HepG2 (cell line): Measurements from ENCODE around the gene FTL. TPM values are rescaled to one million over a fixed set of nuclear protein-coding genes. Genes with fewer than 3 reads are reported as not detected.

Source experiments
- HNRNPLL ChIP-seq: fragments of 200-400 bp; formaldehyde crosslinking; IDR thresholded peaks from 2 replicates; pipeline ENCODE4 v1.6.1; 2017; ENCODE audit warnings: mild to moderate bottlenecking, low read depth, low read length; ENCODE audit not compliant: poor library complexity, severe bottlenecking
- NR2F1 ChIP-seq, 2 experiments: fragments of 450-650 bp in 1 of 2; formaldehyde crosslinking in 1 of 2; IDR thresholded peaks; 2 replicates each; pipeline versions ENCODE4 v1.5.0 to v1.6.1; 2016 to 2020; ENCODE audit warnings: mild to moderate bottlenecking in 1 of 2, missing compliant biosample characterization in 1 of 2, missing genetic modification reagents in 1 of 2, moderate library complexity in 1 of 2
- SKI ChIP-seq: fragments of 450-650 bp; IDR thresholded peaks from one replicate; pipeline ENCODE4 v1.6.1; 2018; ENCODE audit warnings: mild to moderate bottlenecking; ENCODE audit not compliant: partially characterized antibody
- SMAD9 ChIP-seq: sonication (generic); formaldehyde crosslinking; IDR thresholded peaks from 2 replicates; pipeline ENCODE4 v1.5.1; 2020; ENCODE audit warnings: mild to moderate bottlenecking, missing genetic modification reagents
- SMARCC2 ChIP-seq: fragments of 450-650 bp; IDR thresholded peaks from 2 replicates; pipeline ENCODE4 v1.6.1; 2017; ENCODE audit warnings: antibody characterized with exemption, mild to moderate bottlenecking
- ZFYVE20 ChIP-seq: sonication (generic); formaldehyde crosslinking; IDR thresholded peaks from 2 replicates; pipeline ENCODE4 v1.8.0; 2023; ENCODE audit warnings: low read depth, mild to moderate bottlenecking, moderate library complexity, missing genetic modification reagents, borderline replicate concordance
- ZNF251 ChIP-seq: sonication (generic); formaldehyde crosslinking; IDR thresholded peaks from 2 replicates; pipeline ENCODE4 v1.9.0; 2021; ENCODE audit warnings: mild to moderate bottlenecking, missing genetic modification reagents
- ZNF644 ChIP-seq: IDR thresholded peaks from 2 replicates; pipeline ENCODE4 v1.6.1; 2016; ENCODE audit warnings: low read depth
- ZNF839 ChIP-seq: sonication (generic); formaldehyde crosslinking; IDR thresholded peaks from 2 replicates; pipeline ENCODE4 v1.4.0; 2020; ENCODE audit warnings: missing genetic modification reagents, mild to moderate bottlenecking, borderline replicate concordance
- ZSCAN30 ChIP-seq: sonication (generic); formaldehyde crosslinking; IDR thresholded peaks from 2 replicates; pipeline ENCODE4 v1.5.0; 2020; ENCODE audit warnings: mild to moderate bottlenecking, missing genetic modification reagents
- polyA plus RNA-seq, 8 experiments: library from polyadenylated mRNA; depleted of rRNA in 3 of 8; stranded (reverse) in 7 of 8; unstranded in 1 of 8; fragments of >200 nt; fragmentation: Illumina TruSeq in 4 of 8; extraction: Trizol in 4 of 8; gene quantifications; 2 replicates each; pipeline versions ENCODE4 v1.2.1 to v1.2.3, GENCODE V29; 2011 to 2016; ENCODE audit warnings: low read depth in 4 of 8, missing spikeins in 1 of 8, mixed read lengths in 1 of 8; ENCODE audit not compliant: insufficient read depth in 1 of 8
- total RNA-seq, 5 experiments: library from RNA; depleted of rRNA; stranded (reverse); fragments of >200 nt; fragmentation: Illumina TruSeq; extraction: Trizol; gene quantifications; 2 replicates each; pipeline ENCODE4 v1.2.3, GENCODE V29; 2016; ENCODE audit warnings: low read depth in 1 of 5
- TF ChIP-seq, protein P1 (sequence below): sonication (generic); formaldehyde crosslinking; IDR thresholded peaks from 2 replicates; pipeline ENCODE4 v1.4.0; 2020; ENCODE audit warnings: missing genetic modification reagents, borderline replicate concordance
- TF ChIP-seq, protein P2 (sequence below): sonication (generic); formaldehyde crosslinking; conservative IDR thresholded peaks from 2 replicates; pipeline ENCODE4 v1.5.0; 2020; ENCODE audit warnings: missing genetic modification reagents
- TF ChIP-seq, protein P3 (sequence below): sonication (generic); formaldehyde crosslinking; IDR thresholded peaks from 2 replicates; pipeline ENCODE4 v1.4.0; 2020; ENCODE audit warnings: missing genetic modification reagents
- TF ChIP-seq, protein P4 (sequence below): sonication (generic); formaldehyde crosslinking; IDR thresholded peaks from 2 replicates; pipeline ENCODE4 v1.4.0; 2020; ENCODE audit warnings: missing genetic modification reagents, borderline replicate concordance

FTL gene
- total and polyA plus RNA-seq, 2 of the 13 experiments (the other 11 are each of a cell fraction or from before 2014, with no cell fraction given): 2,721 to 8,800 TPM

DNA sequence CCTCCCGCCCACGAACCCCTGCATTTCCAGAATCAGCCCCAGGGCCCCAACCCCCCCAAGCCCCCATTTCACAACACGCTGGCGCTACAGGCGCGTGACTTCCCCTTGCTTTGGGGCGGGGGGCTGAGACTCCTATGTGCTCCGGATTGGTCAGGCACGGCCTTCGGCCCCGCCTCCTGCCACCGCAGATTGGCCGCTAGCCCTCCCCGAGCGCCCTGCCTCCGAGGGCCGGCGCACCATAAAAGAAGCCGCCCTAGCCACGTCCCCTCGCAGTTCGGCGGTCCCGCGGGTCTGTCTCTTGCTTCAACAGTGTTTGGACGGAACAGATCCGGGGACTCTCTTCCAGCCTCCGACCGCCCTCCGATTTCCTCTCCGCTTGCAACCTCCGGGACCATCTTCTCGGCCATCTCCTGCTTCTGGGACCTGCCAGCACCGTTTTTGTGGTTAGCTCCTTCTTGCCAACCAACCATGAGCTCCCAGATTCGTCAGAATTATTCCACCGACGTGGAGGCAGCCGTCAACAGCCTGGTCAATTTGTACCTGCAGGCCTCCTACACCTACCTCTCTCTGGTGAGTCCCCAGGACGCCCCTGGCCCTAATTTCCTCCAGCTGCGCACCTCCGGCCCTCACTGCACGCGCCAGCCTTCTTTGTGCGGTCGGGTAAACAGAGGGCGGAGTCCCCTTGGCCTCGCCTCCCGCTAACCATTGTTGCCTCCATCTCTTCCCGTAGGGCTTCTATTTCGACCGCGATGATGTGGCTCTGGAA, at the start of gene FTL (continued):
- TF ChIP-seq SMARCC2 (no peak), HNRNPLL (peak; percentile 63), ZNF251 (CRISPR knock-in tag) (0 out of 2 replicates have a peak, but pooled peaks have one; percentile 41), ZNF839 (CRISPR knock-in tag) (no peak), SMAD9 (no peak), ZSCAN30 (CRISPR knock-in tag) (peak; percentile 66; the same call in 1 of the 2 replicates), SKI (peak; percentile 54), ZFYVE20 (no peak), ZNF644 (CRISPR knock-in tag) (no peak), NR2F1 (CRISPR knock-in tag; IDR thresholded peaks at IDR 0.05) (no peak)
- TF ChIP-seq, protein P1, sequence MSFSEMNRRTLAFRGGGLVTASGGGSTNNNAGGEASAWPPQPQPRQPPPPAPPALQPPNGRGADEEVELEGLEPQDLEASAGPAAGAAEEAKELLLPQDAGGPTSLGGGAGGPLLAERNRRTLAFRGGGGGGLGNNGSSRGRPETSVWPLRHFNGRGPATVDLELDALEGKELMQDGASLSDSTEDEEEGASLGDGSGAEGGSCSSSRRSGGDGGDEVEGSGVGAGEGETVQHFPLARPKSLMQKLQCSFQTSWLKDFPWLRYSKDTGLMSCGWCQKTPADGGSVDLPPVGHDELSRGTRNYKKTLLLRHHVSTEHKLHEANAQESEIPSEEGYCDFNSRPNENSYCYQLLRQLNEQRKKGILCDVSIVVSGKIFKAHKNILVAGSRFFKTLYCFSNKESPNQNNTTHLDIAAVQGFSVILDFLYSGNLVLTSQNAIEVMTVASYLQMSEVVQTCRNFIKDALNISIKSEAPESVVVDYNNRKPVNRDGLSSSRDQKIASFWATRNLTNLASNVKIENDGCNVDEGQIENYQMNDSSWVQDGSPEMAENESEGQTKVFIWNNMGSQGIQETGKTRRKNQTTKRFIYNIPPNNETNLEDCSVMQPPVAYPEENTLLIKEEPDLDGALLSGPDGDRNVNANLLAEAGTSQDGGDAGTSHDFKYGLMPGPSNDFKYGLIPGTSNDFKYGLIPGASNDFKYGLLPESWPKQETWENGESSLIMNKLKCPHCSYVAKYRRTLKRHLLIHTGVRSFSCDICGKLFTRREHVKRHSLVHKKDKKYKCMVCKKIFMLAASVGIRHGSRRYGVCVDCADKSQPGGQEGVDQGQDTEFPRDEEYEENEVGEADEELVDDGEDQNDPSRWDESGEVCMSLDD: peak; percentile 67; the same call in 1 of the 2 replicates
- TF ChIP-seq, protein P2, sequence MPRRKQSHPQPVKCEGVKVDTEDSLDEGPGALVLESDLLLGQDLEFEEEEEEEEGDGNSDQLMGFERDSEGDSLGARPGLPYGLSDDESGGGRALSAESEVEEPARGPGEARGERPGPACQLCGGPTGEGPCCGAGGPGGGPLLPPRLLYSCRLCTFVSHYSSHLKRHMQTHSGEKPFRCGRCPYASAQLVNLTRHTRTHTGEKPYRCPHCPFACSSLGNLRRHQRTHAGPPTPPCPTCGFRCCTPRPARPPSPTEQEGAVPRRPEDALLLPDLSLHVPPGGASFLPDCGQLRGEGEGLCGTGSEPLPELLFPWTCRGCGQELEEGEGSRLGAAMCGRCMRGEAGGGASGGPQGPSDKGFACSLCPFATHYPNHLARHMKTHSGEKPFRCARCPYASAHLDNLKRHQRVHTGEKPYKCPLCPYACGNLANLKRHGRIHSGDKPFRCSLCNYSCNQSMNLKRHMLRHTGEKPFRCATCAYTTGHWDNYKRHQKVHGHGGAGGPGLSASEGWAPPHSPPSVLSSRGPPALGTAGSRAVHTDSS (CRISPR knock-in tag): peak; percentile 98
- TF ChIP-seq, protein P3, sequence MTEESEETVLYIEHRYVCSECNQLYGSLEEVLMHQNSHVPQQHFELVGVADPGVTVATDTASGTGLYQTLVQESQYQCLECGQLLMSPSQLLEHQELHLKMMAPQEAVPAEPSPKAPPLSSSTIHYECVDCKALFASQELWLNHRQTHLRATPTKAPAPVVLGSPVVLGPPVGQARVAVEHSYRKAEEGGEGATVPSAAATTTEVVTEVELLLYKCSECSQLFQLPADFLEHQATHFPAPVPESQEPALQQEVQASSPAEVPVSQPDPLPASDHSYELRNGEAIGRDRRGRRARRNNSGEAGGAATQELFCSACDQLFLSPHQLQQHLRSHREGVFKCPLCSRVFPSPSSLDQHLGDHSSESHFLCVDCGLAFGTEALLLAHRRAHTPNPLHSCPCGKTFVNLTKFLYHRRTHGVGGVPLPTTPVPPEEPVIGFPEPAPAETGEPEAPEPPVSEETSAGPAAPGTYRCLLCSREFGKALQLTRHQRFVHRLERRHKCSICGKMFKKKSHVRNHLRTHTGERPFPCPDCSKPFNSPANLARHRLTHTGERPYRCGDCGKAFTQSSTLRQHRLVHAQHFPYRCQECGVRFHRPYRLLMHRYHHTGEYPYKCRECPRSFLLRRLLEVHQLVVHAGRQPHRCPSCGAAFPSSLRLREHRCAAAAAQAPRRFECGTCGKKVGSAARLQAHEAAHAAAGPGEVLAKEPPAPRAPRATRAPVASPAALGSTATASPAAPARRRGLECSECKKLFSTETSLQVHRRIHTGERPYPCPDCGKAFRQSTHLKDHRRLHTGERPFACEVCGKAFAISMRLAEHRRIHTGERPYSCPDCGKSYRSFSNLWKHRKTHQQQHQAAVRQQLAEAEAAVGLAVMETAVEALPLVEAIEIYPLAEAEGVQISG (CRISPR knock-in tag): peak; percentile 82; the same call in 1 of the 2 replicates
- TF ChIP-seq, protein P4, sequence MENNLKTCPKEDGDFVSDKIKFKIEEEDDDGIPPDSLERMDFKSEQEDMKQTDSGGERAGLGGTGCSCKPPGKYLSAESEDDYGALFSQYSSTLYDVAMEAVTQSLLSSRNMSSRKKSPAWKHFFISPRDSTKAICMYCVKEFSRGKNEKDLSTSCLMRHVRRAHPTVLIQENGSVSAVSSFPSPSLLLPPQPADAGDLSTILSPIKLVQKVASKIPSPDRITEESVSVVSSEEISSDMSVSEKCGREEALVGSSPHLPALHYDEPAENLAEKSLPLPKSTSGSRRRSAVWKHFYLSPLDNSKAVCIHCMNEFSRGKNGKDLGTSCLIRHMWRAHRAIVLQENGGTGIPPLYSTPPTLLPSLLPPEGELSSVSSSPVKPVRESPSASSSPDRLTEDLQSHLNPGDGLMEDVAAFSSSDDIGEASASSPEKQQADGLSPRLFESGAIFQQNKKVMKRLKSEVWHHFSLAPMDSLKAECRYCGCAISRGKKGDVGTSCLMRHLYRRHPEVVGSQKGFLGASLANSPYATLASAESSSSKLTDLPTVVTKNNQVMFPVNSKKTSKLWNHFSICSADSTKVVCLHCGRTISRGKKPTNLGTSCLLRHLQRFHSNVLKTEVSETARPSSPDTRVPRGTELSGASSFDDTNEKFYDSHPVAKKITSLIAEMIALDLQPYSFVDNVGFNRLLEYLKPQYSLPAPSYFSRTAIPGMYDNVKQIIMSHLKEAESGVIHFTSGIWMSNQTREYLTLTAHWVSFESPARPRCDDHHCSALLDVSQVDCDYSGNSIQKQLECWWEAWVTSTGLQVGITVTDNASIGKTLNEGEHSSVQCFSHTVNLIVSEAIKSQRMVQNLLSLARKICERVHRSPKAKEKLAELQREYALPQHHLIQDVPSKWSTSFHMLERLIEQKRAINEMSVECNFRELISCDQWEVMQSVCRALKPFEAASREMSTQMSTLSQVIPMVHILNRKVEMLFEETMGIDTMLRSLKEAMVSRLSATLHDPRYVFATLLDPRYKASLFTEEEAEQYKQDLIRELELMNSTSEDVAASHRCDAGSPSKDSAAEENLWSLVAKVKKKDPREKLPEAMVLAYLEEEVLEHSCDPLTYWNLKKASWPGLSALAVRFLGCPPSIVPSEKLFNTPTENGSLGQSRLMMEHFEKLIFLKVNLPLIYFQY (CRISPR knock-in tag): peak; percentile 88
